ENCODE data around the gene ASS1.

GRCh38 chr9:130427326-130427725, 17.4 kb upstream of the ASS1 start:
- TF ChIP-seq CTCF (IDR thresholded peaks at IDR 0.05) (no peak), REST (IDR thresholded peaks at IDR 0.05; ENCODE audit: insufficient read depth in 1 of 2, low read depth in 2 of 2, low read length in 1 of 2) (no peak)
